ENCODE results near the gene HDDC3. TPM values are rescaled to one million over a fixed set of nuclear protein-coding genes. Genes with fewer than 3 reads are reported as not detected.

The HDDC3 gene
- total RNA-seq, 1 experiment from 2014 or later, result 5.3 TPM

DNA sequence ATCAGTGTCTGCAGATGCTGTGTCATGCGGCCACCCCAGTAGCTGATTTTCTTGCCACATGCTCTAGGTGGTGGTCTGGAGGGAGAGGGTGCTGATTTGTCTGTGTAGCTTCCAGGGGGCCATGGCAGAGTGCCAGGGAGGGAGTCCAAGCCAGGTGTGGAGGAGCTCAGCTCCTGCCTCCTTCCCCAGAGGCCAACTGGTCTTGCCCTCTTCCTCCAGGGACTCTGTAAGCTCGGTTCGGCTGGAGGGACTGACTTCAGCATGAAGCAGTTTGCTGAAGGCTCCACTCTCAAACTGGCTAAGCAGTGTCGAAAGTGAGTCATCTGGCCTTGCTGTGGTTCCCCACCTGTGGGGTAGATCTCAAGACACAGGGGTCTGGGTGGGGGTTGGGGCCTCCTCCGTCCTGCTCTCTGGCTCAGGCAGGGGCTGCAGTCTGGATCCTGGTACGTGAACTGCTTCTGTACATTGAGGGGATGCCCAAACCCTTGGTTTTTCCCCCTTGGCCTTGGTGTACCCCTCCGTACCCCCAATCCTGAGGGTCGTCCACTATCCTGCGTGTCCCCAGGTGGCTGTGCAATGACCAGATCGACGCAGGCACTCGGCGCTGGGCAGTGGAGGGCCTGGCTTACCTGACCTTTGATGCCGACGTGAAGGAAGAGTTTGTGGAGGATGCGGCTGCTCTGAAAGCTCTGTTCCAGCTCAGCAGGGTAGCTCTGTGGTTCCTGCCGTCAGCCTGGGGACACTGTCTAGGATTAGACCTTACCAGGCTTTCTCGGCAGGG, 15.4 kb upstream of the HDDC3 start:
- ChIA-PET CTCF (interaction anchor here (0.5 to 0.8 kb wide), 2 partner anchors 9 to 102 kb away, joined by 3 to 8 read pairs; no protein-coding TSS in a partner anchor), POLR2A (interaction anchor here (0.5 to 0.7 kb wide), 3 partner anchors 8 to 24 kb away, joined by 3 to 12 read pairs (median 4); partner anchors contain the start of gene HDDC3)
- in situ Hi-C loops (cut with HindIII; ENCODE audit: low pct_unique_long_range_greater_than_20kb, low sequenced_read_pairs), result no loop called here
- TF ChIP-seq, protein P1, sequence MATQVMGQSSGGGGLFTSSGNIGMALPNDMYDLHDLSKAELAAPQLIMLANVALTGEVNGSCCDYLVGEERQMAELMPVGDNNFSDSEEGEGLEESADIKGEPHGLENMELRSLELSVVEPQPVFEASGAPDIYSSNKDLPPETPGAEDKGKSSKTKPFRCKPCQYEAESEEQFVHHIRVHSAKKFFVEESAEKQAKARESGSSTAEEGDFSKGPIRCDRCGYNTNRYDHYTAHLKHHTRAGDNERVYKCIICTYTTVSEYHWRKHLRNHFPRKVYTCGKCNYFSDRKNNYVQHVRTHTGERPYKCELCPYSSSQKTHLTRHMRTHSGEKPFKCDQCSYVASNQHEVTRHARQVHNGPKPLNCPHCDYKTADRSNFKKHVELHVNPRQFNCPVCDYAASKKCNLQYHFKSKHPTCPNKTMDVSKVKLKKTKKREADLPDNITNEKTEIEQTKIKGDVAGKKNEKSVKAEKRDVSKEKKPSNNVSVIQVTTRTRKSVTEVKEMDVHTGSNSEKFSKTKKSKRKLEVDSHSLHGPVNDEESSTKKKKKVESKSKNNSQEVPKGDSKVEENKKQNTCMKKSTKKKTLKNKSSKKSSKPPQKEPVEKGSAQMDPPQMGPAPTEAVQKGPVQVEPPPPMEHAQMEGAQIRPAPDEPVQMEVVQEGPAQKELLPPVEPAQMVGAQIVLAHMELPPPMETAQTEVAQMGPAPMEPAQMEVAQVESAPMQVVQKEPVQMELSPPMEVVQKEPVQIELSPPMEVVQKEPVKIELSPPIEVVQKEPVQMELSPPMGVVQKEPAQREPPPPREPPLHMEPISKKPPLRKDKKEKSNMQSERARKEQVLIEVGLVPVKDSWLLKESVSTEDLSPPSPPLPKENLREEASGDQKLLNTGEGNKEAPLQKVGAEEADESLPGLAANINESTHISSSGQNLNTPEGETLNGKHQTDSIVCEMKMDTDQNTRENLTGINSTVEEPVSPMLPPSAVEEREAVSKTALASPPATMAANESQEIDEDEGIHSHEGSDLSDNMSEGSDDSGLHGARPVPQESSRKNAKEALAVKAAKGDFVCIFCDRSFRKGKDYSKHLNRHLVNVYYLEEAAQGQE (IDR thresholded peaks at IDR 0.05; ENCODE audit: insufficient read depth in 1 of 2, low read depth in 2 of 2, low read length in 1 of 2), result no peak
- TF ChIP-seq, protein P2, sequence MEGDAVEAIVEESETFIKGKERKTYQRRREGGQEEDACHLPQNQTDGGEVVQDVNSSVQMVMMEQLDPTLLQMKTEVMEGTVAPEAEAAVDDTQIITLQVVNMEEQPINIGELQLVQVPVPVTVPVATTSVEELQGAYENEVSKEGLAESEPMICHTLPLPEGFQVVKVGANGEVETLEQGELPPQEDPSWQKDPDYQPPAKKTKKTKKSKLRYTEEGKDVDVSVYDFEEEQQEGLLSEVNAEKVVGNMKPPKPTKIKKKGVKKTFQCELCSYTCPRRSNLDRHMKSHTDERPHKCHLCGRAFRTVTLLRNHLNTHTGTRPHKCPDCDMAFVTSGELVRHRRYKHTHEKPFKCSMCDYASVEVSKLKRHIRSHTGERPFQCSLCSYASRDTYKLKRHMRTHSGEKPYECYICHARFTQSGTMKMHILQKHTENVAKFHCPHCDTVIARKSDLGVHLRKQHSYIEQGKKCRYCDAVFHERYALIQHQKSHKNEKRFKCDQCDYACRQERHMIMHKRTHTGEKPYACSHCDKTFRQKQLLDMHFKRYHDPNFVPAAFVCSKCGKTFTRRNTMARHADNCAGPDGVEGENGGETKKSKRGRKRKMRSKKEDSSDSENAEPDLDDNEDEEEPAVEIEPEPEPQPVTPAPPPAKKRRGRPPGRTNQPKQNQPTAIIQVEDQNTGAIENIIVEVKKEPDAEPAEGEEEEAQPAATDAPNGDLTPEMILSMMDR (IDR thresholded peaks at IDR 0.05), result no peak
- TF ChIP-seq POLR2AphosphoS5 (IDR thresholded peaks at IDR 0.05; ENCODE audit: low read depth, low read length), result no peak
- TF ChIP-seq SIN3A (IDR thresholded peaks at IDR 0.05; ENCODE audit: borderline replicate concordance, insufficient read depth, low read depth, low read length), result no peak
- no peak for TF ChIP-seq TCF7L2 (IDR thresholded peaks at IDR 0.05; ENCODE audit: low read depth, low read length)
- Histone ChIP-seq H3K4me1 (ENCODE audit: control insufficient read depth, insufficient read depth, low read length) (peaks cover 6% of the 10 kb centered on the region), H3K4me3 (ENCODE audit: low read depth in 2 of 2, low read length in 2 of 2) (no peak overlapping the region), H3K27ac (ENCODE audit: low read length) (no peak overlapping the region), H3K27me3 (ENCODE audit: control insufficient read depth, insufficient read depth, low read length) (no peaks in the 10 kb centered on the region), H3K9me3 (ENCODE audit: control insufficient read depth, insufficient read depth, low read depth, low read length) (no peaks in the 10 kb centered on the region), H3K36me3 (ENCODE audit: control insufficient read depth, insufficient read depth, low read length) (peaks cover 4% of the 10 kb centered on the region; the same call in 1 of the 2 replicates)
- ATAC-seq (no peak), DNase-seq (ENCODE audit: low read depth, low spot score) (no peak)
- intact Hi-C loops (cut with micrococcal nuclease; ENCODE audit: unreplicated experiment), result no loop called here
- BruUV-seq (replicated peaks), result no TSS peak

DNA sequence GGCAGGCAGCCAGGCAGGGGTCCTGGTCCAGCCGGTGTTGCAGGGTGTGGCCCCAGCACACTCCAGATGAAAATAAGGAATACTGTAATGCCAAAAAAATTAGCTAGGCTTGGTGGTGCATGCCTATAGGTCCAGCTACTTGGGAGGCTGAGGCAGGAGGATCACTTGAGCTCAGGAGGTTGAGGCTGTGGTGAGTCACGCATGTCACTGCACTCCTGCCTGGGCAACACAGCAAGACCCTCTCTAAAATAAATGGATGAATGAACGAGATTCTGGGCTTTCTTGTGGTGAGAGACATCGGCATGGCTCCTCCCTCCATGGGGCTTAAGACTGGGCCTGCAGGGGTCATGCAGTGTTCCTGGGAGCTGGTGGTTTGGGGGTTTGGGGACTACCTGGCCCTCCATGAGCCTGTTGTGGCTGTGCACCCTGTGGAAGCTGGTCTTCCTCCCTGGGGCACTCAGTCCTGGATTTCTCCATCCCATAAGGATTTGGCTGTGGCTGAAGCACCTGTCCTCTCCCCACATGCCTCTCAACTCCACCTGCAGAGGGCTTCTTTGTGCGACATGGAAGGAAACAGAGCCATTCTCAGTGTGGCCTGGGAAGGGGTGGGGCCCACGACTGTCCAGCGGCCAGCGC, 14.7 kb upstream of the HDDC3 start:
- ATAC-seq (no peak), DNase-seq (ENCODE audit: low read depth, low spot score) (no peak)
- Histone ChIP-seq H3K9me3 (ENCODE audit: control insufficient read depth, insufficient read depth, low read depth, low read length) (no peaks in the 10 kb centered on the region), H3K27me3 (ENCODE audit: control insufficient read depth, insufficient read depth, low read length) (no peaks in the 10 kb centered on the region), H3K4me1 (ENCODE audit: control insufficient read depth, insufficient read depth, low read length) (peaks cover 6% of the 10 kb centered on the region), H3K27ac (ENCODE audit: low read length) (no peak overlapping the region), H3K4me3 (ENCODE audit: low read depth in 2 of 2, low read length in 2 of 2) (no peak overlapping the region), H3K36me3 (ENCODE audit: control insufficient read depth, insufficient read depth, low read length) (peaks cover 4% of the 10 kb centered on the region; the same call in 1 of the 2 replicates)
- in situ Hi-C loops (cut with HindIII; ENCODE audit: low pct_unique_long_range_greater_than_20kb, low sequenced_read_pairs), result no loop called here
- BruUV-seq (replicated peaks), result no TSS peak
- CTCF ChIA-PET, result interaction anchor here (0.8 kb wide), 1 partner anchor 102 kb away, joined by 3 read pairs; no protein-coding TSS in a partner anchor
- intact Hi-C loops (cut with micrococcal nuclease; ENCODE audit: unreplicated experiment), result no loop called here
- POLR2A ChIA-PET, result interaction anchor here (0.7 kb wide), 1 partner anchor 8 kb away, joined by 3 read pairs; no protein-coding TSS in a partner anchor
- no peak for TF ChIP-seq TCF7L2 (IDR thresholded peaks at IDR 0.05; ENCODE audit: low read depth, low read length)
- TF ChIP-seq POLR2AphosphoS5 (IDR thresholded peaks at IDR 0.05; ENCODE audit: low read depth, low read length), result no peak
- TF ChIP-seq, protein P1 (IDR thresholded peaks at IDR 0.05; ENCODE audit: insufficient read depth in 1 of 2, low read depth in 2 of 2, low read length in 1 of 2), result no peak
- no peak for TF ChIP-seq SIN3A (IDR thresholded peaks at IDR 0.05; ENCODE audit: borderline replicate concordance, insufficient read depth, low read depth, low read length)
- TF ChIP-seq, protein P2 (IDR thresholded peaks at IDR 0.05), result no peak
